Ectodermal cell (in vitro differentiated cells): ENCODE results near the gene SEC14L2.

Experiments used
- H3K27ac ChIP-seq: 2 replicates; pipeline ENCODE4 v1.7.0; 2013; ENCODE audit warnings: mild to moderate bottlenecking, low read depth, low read length; ENCODE audit not compliant: insufficient read depth, poor library complexity, severe bottlenecking
- H3K27me3 ChIP-seq: 2 replicates; pipeline ENCODE4 v1.7.0; 2013; ENCODE audit warnings: mild to moderate bottlenecking, low read length; ENCODE audit not compliant: insufficient read depth, control insufficient read depth, poor library complexity, severe bottlenecking
- H3K36me3 ChIP-seq: one replicate; pipeline ENCODE4 v1.7.0; 2013; ENCODE audit warnings: low read length; ENCODE audit not compliant: control insufficient read depth, insufficient read depth
- H3K4me1 ChIP-seq: one replicate; pipeline ENCODE4 v1.7.0; 2013; ENCODE audit warnings: low read length; ENCODE audit not compliant: control insufficient read depth, insufficient read depth
- H3K4me3 ChIP-seq: 2 replicates; pipeline ENCODE4 v1.7.0; 2013; ENCODE audit warnings: low read depth, low read length, control low read depth; ENCODE audit not compliant: insufficient read depth
- H3K9me3 ChIP-seq: 2 replicates; pipeline ENCODE4 v1.7.0; 2013; ENCODE audit warnings: mild to moderate bottlenecking, low read length, moderate library complexity; ENCODE audit not compliant: control insufficient read depth
- WGBS, 2 experiments: methylation state at CpG; one replicate each; pipeline ENCODE4 v1.1.7; 2013; ENCODE audit warnings: missing lambda C conversion rate in 2 of 2; 5-methylcytosine and 5-hydroxymethylcytosine counted together

SEC14L2 gene

DNA sequence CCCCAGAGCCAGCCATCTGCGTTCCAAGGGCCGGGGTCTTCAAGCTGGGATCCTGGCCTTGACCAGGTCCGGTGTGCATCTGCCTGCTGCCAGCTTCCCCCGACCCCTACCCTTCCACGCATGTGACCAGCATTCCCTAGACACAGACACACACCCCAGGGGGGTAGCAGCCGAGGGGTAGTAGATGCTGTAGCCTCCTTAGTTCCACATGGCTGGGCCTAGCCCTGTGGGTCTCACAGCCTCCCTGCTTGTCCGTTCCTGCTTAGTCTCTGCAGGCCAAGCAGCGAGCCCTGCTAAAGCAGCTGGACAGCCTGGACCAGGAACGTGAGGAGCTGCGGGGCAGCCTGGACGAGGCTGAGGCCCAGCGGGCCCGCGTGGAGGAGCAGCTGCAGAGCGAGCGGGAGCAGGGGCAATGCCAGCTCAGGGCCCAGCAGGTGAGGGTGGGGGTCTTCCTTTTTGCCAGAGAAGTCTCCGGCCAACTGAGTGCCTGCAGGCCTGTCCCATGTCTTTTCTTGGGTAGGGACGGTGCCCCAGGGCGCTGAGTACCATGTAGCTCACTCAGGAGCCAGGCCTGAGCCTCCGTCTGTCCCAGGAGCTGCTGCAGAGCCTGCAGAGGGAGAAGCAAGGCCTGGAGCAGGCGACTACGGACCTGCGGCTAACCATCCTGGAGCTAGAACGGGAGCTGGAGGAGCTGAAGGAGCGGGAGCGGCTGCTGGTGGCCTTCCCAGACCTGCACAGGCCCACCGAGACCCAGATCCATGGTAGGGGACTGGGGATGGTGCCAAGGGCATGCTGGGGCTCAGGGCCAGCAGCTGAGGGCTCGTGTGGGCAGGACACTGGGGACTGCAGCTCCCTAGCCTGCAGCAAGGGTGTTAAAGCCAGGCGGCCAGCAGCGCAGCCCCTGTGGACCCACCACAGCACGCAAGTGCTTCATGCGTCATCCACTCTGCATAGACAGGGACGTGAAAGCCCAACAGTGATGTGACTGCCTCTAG is 23.2 kb upstream of the SEC14L2 start:
- peaks cover 3% of the 10 kb centered on the region for H3K36me3 ChIP-seq
- no peak overlapping the region for H3K4me3 ChIP-seq
- H3K9me3 ChIP-seq: no peaks in the 10 kb centered on the region
- H3K27ac ChIP-seq: no peak overlapping the region
- no peaks in the 10 kb centered on the region for H3K4me1 ChIP-seq
- H3K27me3 ChIP-seq: no peaks in the 10 kb centered on the region
- WGBS, 2 experiments: 90 to 91% methylated on average over 33 of the region's 33 CpGs

DNA sequence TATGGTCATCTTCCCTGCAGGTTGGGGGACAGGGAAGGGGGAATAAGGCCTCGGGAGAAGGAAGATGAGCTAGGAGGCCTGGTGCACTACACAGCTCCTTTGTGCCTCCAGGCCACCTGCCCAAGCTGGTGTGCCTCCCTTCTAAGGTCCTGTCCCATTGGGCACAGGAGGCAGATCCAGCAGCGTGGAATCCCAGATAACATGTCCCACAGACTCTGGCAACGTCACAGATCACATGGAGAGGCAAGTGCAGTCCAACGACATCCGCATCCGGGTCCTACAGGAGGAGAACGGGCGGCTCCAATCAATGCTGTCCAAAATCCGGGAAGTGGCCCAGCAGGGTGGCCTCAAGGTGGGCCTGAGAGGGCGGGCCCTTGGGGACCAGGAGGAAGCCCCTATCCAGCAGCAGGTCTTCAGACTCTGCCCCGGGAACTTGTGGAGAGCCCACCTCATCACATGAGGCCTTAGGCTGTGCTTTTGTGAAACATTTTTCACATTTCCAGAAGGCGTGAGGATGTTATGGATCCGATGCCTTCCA is 21.4 kb upstream of the SEC14L2 start:
- no peaks in the 10 kb centered on the region for H3K9me3 ChIP-seq
- no peak overlapping the region for H3K27ac ChIP-seq
- peaks cover 3% of the 10 kb centered on the region for H3K36me3 ChIP-seq
- no peaks in the 10 kb centered on the region for H3K27me3 ChIP-seq
- H3K4me3 ChIP-seq: no peak overlapping the region
- no peaks in the 10 kb centered on the region for H3K4me1 ChIP-seq
- WGBS, 2 experiments: 93 to 94% methylated on average over 13 of the region's 13 CpGs

DNA sequence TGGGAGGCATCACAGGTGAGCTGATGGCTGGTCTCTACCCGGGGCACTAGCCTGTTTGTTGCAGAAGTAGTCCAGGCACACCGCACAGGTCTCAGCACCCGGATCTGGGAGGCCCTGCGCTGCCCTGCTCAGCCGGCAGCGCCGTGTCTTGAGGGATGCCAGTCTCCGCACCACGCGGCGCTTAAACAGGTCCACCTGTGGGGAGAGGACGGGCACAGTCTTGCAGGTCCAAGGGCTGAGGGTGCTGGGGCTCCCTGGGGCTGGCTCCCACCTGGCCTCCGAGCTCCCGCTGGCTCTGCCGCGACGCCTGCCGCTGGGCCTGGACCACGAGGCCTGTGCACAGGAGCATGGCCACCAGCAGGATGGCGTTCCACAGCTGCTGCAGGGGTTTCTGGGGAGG is 16.8 kb upstream of the SEC14L2 start:
- Histone ChIP-seq H3K9me3 (no peaks in the 10 kb centered on the region), H3K36me3 (peaks cover 3% of the 10 kb centered on the region), H3K4me3 (no peak overlapping the region), H3K27me3 (no peaks in the 10 kb centered on the region), H3K27ac (no peak overlapping the region), H3K4me1 (no peaks in the 10 kb centered on the region)
- 96 to 97% methylated on average over 20 of the region's 20 CpGs for WGBS, 2 experiments

DNA sequence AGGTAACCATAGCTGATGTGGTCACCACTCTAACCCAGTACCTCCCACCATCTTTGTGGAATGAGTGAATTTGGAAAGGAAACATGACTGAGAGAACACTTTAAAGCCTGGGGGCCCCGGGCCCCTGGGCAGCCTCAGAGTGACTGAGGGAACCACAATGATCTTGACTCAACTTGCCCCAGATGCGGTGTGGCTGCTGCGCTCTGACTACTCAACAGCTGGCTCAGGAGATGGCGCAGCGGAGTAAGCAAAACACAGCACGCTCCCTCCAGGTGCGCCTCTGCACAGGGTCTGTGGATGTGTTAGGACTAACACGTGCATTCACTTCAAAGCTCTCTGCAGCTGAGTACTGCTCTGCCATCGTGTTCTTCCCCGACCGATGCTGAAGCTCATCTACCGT is 15.6 kb upstream of the SEC14L2 start:
- Histone ChIP-seq H3K4me1 (peaks cover 2% of the 10 kb centered on the region), H3K27ac (no peak overlapping the region), H3K9me3 (no peaks in the 10 kb centered on the region), H3K36me3 (peaks cover 3% of the 10 kb centered on the region), H3K4me3 (no peak overlapping the region), H3K27me3 (no peaks in the 10 kb centered on the region)
- WGBS, 2 experiments: 93% methylated on average over 12 of the region's 12 CpGs

DNA sequence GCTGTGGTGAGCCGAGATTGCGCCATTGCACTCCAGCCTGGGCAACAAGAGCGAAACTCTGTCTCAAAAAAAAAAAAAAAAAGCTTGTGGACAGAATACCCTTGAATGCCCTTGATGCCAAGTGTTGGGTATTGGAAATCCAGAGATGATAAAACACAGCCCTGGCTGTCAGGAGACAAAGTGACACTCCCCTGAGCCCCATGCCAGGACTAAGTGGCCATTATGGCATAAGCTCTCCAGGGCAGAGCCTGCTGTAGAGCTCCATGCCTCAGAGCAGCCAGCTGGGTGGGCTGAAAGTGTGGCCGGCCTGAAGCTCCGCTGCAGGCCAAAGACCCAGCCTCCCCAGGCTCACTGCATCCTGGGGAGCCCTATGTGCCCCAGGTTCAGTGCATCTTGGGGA is 14.5 kb upstream of the SEC14L2 start:
- H3K9me3 ChIP-seq: no peaks in the 10 kb centered on the region
- H3K36me3 ChIP-seq: no peaks in the 10 kb centered on the region
- WGBS, 2 experiments: 95% methylated on average over 5 of the region's 5 CpGs

DNA sequence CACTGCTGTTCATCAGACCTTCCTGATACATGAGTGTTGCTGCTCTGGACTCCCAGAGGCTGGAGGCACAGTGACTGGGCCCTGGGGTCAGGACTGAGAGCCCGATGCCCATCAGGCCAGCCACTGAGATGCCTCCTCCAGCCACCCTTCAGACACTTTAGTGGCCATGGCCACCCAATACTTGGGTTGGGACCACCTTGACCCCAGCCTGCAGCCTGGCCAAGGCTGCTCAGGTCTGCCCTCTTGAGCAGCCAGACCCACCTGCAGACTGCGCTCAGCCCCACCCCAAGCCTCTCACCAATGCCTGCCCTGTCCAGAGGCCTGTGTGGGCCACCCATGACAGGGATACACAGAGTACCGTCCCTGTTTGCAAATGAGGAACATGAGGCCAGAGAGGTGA is 13.8 kb upstream of the SEC14L2 start:
- H3K27ac ChIP-seq: no peak overlapping the region
- WGBS, 2 experiments: 80% methylated on average over 3 of the region's 3 CpGs
- H3K4me3 ChIP-seq: no peak overlapping the region
- H3K9me3 ChIP-seq: no peaks in the 10 kb centered on the region
- peaks cover 5% of the 10 kb centered on the region for H3K4me1 ChIP-seq
- no peaks in the 10 kb centered on the region for H3K27me3 ChIP-seq
- H3K36me3 ChIP-seq: no peaks in the 10 kb centered on the region

More for the DNA sequence above, 14.5 kb upstream of the SEC14L2 start:
- Histone ChIP-seq H3K4me1 (peaks cover 5% of the 10 kb centered on the region), H3K27me3 (no peaks in the 10 kb centered on the region), H3K27ac (no peak overlapping the region), H3K4me3 (no peak overlapping the region)

DNA sequence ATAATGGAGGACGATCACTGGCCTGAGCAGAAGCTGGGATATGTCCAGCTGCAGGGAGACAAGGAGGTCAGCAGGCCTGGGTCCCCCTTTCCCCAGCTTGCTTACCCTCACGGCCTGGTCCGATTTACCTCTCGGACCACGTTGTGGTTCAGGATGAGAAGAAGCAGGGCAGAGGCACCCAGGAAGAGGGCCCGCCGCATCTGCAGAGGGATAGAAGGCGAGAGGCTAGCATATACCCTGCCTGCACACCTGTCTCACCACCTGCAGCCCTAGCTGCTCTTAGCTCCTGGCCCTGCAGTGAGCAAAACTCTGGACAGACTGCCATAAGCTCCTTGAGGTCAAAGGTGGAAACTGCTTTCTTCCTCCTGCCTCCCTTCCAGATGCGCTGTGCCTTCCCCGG is 10.9 kb upstream of the SEC14L2 start:
- Histone ChIP-seq H3K4me3 (no peak overlapping the region), H3K27ac (no peak overlapping the region), H3K9me3 (no peaks in the 10 kb centered on the region), H3K27me3 (no peaks in the 10 kb centered on the region), H3K36me3 (no peaks in the 10 kb centered on the region), H3K4me1 (peaks cover 5% of the 10 kb centered on the region)
- WGBS, 2 experiments: 95% methylated on average over 10 of the region's 10 CpGs

DNA sequence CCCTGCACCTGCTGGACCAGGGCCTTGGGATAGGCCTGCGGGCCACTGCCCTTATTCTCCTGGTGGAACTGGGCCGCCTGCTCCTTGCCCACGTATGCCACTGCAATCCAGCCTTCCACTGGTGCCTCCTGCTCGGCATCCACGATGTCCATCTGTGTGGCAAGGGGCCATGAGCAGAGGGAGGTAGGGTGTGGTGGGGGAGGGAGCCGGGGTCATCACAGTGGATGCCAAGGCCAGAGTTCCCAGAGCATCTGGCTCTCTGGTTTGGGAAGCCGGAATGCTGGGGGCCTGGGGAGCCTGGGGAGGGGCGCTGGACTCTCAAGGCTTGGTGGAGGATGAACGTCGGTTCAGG is 10.2 kb upstream of the SEC14L2 start:
- WGBS, 2 experiments: 29 to 35% methylated on average over 10 of the region's 10 CpGs

DNA sequence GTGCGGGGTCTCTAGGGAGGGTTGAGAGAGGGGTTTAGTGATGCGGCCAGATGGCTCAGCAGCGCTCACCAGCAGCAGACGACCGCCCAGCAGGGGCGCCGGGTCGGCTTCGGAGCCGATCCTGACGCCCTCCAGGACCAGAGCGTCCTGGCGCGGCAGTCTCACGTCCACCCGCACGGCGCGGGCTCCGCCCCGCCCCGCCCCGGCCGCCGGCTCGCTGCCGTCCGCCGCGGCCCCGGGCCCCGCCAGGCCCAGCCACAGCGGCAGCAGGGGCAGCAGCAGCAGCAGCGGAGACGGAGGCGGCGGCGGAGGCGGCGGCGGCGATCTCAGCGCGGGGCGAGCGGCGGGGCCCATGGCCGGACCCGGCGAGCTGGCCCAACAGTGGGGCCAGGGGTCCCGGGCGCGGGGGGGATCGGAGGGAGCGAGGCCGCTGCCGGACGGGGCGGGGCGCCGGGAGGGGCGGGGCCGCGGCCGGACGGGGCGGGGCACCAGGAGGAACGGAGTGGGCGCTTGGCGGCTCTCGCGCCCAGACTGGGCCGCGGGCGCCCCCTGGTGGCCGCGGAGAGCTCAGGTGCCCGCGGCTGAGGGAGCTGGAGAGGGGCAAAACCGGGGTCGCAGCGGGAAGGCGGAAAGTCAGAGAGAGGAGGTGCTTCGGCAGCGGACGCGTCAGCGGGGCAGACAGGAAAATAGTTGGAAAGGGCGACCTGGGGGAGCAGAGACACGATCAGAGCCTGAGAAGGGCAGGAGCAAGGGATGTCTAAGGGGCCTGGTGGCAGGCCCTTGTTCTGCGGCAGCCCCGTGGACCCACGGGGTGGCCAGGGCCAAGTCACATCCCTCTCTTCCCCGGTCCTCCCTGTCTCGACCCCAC is 9.6 kb upstream of the SEC14L2 start, which contains the start of gene RNF215:
Gene RNF215, minus strand, starts transcription at position 452 of the 868 bp plus-strand sequence. Its CDS starts 98 bp downstream, at position 354.
- H3K4me3 ChIP-seq: peak within 1 kb of the TSS; percentile 50
- no peaks in the 10 kb centered on the region for H3K36me3 ChIP-seq
- H3K9me3 ChIP-seq: no peaks in the 10 kb centered on the region
- no peak within 1 kb of the TSS for H3K27ac ChIP-seq
- peaks cover 7% of the 10 kb centered on the region for H3K4me1 ChIP-seq
- no peaks in the 10 kb centered on the region for H3K27me3 ChIP-seq
- 3% methylated on average over 95 of the region's 95 CpGs for WGBS, 2 experiments

More for the DNA sequence above, 10.2 kb upstream of the SEC14L2 start:
- H3K36me3 ChIP-seq: no peaks in the 10 kb centered on the region
- H3K27ac ChIP-seq: no peak overlapping the region
- no peaks in the 10 kb centered on the region for H3K27me3 ChIP-seq
- peaks cover 5% of the 10 kb centered on the region for H3K4me1 ChIP-seq
- H3K9me3 ChIP-seq: no peaks in the 10 kb centered on the region
- H3K4me3 ChIP-seq: peak overlapping the region; percentile 50
